Measurements from ENCODE around the gene TMEM178B. TPM values are rescaled to one million over a fixed set of nuclear protein-coding genes. Genes with fewer than 3 reads are reported as not detected.
"Not testable (repeated sequence)": the region's sequence is repeated elsewhere in the genome, so short reads cannot be mapped to it uniquely, and the experiment has no call there.

TMEM178B gene
- total RNA-seq, 1 experiment from 2014 or later, result 1.1 TPM

DNA sequence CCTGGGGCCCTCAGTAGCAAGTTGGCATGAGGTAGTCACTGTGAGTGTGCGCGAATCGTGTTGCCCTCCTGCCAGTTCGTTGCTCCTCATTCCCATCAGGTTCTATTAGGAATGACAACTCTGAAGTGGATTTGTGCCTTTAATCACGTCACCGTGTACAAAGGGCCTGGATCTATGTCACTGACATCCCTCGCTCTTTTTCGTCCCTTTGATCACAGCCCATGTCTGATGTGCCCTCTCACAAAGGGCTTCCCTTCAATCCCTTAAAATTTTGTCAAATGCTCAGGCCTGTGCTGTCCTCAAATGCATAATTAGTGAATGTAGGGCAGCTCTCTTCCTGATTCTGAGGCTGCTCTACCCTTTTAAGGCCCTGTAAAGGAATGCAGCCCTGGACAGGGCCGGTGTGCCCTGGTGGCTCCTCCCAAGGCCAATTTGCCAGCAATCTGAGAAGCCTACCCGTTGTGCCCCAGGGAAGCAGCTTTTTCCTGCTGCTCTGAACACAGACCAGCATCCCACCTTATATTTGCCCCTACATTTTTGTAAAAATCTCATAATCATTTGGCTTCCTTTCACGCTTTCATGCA lies 93.6 kb downstream of the TMEM178B start:
- DNase-seq, result no peak
- H3K36me3 ChIP-seq (replicated peaks; ENCODE audit: control insufficient read depth, insufficient read depth, low read length), result no peaks in the 10 kb centered on the region
- H3K4me3 ChIP-seq (ENCODE audit: insufficient read depth, low read depth, low read length), result no peak overlapping the region
- no peaks in the 10 kb centered on the region for H3K27me3 ChIP-seq (ENCODE audit: control insufficient read depth, insufficient read depth, low read length)

DNA sequence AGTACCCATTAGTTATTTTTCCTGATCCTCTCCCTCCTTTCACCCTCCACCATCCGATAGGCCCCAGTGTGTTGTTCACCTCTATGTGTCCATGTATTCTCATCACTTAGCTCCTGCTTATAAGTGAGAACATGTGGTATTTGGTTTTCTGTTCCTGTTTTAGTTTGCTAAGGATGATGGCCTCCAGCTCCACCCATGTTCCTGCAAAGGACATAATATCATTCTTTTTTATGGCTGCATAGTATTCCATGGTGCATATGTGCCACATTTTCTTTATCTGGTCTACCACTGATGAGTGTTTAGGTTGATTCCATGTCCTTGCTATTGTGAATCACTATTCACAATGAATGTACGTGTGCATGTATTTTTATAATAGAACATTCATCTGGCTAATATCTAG lies 95.3 kb downstream of the TMEM178B start:
- not testable (repeated sequence) for H3K27me3 ChIP-seq (ENCODE audit: control insufficient read depth, insufficient read depth, low read length); H3K36me3 ChIP-seq (replicated peaks; ENCODE audit: control insufficient read depth, insufficient read depth, low read length); DNase-seq; H3K4me3 ChIP-seq (ENCODE audit: insufficient read depth, low read depth, low read length)

DNA sequence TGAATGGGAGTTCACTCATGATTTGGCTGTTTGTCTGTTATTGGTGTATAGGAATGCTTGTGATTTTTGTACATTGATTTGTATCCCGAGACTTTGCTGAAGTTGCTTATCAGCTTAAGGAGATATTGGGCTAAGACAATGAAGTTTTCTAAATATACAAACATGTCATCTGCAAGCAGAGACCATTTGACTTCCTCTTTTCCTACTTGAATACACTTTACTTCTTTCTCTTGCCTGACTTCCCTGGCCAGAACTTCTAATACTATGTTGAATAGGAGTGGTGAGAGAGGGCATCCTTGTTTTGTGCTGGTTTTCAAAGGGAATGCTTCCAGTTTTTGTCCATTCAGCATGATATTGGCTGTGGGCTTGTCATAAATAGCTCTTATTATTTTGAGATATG lies 101.9 kb downstream of the TMEM178B start:
- not testable (repeated sequence) for H3K27me3 ChIP-seq (ENCODE audit: control insufficient read depth, insufficient read depth, low read length); H3K36me3 ChIP-seq (replicated peaks; ENCODE audit: control insufficient read depth, insufficient read depth, low read length); H3K4me3 ChIP-seq (ENCODE audit: insufficient read depth, low read depth, low read length); DNase-seq

DNA sequence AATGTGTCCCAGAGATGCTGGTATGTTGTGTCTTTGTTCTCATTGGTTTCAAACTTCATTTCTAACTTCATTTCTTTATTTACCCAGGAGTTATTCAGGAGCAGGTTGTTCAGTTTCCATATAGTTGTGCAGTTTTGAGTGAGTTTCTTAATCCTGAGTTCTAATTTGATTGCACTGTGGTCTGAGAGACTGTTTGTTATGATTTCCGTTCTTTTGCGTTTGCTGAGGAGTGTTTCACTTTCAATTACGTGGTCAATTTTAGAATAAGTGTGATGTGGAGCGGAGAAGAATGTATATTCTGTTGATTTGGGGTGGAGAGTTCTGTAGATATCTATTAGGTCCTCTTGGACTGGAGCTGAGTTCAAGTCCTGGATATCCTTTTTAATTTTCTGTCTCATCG lies 103.3 kb downstream of the TMEM178B start:
- H3K36me3 ChIP-seq (replicated peaks; ENCODE audit: control insufficient read depth, insufficient read depth, low read length); H3K27me3 ChIP-seq (ENCODE audit: control insufficient read depth, insufficient read depth, low read length); DNase-seq; H3K4me3 ChIP-seq (ENCODE audit: insufficient read depth, low read depth, low read length): not testable (repeated sequence)

DNA sequence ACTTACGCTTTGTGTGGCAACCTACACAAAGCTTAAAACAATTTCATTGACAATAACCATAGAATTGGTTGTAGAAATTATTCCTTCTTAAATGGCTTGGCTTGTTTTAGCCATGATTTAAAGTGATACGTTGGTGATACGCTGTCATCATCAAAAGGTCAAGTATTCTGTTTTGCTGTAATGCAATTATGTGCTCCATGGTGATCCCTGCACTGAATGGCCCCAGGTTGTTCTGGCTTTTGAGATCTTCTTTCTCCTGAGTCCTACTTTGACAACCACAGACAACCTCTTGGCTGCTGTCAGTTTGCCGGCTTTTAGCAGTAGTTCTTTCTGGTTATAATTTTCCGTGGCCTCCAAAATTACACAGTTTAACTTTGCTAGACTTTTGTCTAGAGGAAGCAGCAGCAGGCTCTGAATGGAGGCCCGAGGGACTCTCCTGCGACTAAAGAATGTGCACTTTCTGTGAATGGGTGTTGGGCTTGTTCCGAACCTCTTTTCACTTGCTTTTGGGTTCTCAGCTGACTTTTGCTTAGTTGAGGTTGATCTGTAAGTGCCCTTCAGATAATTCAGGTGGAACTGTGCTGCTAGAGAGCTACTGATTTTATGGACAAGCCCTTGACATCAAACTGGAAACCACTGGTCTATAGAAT lies 104.7 kb downstream of the TMEM178B start:
- no peaks in the 10 kb centered on the region for H3K36me3 ChIP-seq (replicated peaks; ENCODE audit: control insufficient read depth, insufficient read depth, low read length)
- H3K4me3 ChIP-seq (ENCODE audit: insufficient read depth, low read depth, low read length), result no peak overlapping the region
- no peak for DNase-seq
- no peaks in the 10 kb centered on the region for H3K27me3 ChIP-seq (ENCODE audit: control insufficient read depth, insufficient read depth, low read length)

DNA sequence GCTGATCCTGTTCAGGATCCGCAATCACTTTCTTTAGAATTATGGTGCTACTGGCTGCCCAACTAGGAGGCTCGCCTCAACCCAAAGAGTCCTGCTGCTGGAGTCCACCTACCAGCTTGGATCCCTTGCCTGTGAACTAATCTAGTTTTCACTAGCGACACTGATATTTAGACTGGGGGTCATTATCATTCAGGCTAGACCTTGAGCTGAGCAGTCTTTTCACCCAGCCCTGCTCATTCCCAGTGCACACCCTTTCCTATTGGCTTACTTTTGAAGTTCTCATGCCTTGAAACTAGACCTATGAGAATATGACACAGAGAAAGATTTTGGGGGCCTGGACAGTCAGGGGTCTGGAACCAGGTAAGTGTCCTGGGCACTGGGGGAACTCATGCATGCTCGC lies 107.9 kb downstream of the TMEM178B start:
- Histone ChIP-seq H3K27me3 (ENCODE audit: control insufficient read depth, insufficient read depth, low read length) (no peaks in the 10 kb centered on the region), H3K4me3 (ENCODE audit: insufficient read depth, low read depth, low read length) (no peak overlapping the region), H3K36me3 (replicated peaks; ENCODE audit: control insufficient read depth, insufficient read depth, low read length) (no peaks in the 10 kb centered on the region)
- no peak for DNase-seq

DNA sequence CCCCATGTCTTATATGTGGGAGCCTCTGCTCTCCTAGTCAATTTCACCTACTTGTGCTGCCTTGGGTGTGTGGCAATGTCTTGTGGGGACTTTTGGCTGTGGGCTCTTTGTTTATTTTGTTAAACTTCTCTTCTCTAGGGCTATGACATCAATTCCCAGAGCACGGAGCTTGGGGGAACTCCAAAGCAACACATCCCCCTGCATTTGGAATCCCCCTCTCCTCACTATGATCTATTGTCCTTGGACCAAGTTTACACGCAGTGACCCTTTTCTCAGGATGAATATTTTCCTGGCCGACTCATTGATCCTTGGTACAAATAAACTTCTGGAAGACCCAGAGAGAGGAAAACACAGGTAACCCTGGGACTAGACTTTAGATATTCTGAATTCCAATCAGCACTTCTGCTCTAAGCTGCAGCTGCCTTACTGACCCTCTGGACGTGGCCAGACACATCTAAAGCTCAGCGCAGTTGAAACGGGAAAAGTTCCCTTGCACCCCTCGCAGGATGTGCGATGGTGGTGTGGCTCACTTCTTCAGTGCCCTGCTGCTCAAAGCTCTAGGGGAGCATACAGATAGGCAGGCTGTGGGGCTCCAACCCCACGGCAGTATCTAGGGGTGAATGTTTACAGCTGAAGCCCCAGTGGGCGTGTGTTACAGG lies 110.8 kb downstream of the TMEM178B start:
- Histone ChIP-seq H3K36me3 (replicated peaks; ENCODE audit: control insufficient read depth, insufficient read depth, low read length) (no peaks in the 10 kb centered on the region), H3K27me3 (ENCODE audit: control insufficient read depth, insufficient read depth, low read length) (no peaks in the 10 kb centered on the region), H3K4me3 (ENCODE audit: insufficient read depth, low read depth, low read length) (no peak overlapping the region)
- DNase-seq, result no peak

DNA sequence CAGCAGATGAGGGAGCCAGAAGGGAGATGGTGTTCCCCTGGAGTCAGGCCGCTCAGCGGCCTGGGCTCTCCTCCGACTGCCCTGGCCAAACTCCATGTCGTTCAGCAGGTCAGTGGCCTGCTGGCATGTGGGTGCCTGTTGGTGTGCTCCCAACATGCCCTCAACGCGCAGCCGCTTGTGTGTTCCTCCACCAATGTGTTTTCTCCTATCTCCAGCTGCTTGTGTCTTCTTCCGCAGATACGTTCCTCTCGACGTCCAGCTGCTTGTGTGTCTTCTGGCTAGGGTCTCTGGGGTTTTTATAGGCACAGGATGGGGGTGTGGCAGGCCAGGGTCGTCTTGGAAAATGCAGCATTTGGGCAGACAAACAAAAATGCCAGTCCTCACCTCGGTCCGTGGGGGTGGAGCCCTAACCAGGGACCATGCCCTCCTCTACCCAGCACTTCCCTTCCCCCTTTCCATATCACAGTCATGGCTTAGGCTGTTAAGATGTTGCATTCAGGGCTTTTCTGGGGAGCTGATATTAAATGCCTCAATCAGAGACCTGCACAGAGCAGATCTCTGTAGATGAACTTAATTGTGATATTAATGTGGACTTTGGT lies 111.6 kb downstream of the TMEM178B start:
- Histone ChIP-seq H3K4me3 (ENCODE audit: insufficient read depth, low read depth, low read length) (no peak overlapping the region), H3K36me3 (replicated peaks; ENCODE audit: control insufficient read depth, insufficient read depth, low read length) (no peaks in the 10 kb centered on the region), H3K27me3 (ENCODE audit: control insufficient read depth, insufficient read depth, low read length) (no peaks in the 10 kb centered on the region)
- DNase-seq, result no peak

DNA sequence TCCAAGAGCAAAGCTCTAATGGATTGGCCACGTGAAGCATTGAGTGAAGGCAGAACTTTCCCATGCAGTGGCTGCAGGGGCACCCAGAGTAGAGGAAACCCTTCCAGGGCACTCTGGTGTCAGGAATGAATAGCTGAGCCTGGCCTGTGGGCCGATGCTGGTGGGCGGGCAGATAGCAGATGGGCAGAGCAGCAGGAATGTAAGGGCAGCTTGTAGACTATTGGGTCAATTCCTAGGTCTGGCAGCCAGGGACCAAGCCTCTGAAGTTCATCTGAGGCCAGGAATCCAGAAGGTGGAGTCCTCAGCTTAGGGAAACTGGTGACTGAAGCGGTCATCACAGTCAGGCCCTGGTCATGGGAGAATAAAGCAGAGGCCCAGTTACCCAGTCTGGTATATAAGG lies 115.4 kb downstream of the TMEM178B start:
- Histone ChIP-seq H3K36me3 (replicated peaks; ENCODE audit: control insufficient read depth, insufficient read depth, low read length) (no peaks in the 10 kb centered on the region), H3K4me3 (ENCODE audit: insufficient read depth, low read depth, low read length) (no peak overlapping the region), H3K27me3 (ENCODE audit: control insufficient read depth, insufficient read depth, low read length) (no peaks in the 10 kb centered on the region)
- no peak for DNase-seq

DNA sequence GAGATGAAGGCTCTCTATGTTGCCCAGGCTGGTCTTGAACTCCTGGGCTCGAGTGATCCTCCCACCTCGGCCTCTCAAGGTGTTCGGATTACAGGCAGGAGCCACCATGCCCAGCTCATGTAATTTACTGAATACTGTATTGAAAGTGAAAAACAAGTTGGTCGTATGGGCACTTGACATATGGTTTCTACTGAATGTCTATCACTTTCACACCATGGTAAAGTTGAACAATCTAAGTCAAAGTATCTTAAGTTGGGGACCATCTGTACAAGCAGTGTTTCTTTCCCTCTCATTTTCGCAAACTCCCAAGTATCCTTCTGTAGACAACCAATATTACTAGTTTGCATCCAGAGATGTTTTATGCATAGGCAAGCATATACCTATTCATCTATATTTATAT lies 116.6 kb downstream of the TMEM178B start:
- H3K4me3 ChIP-seq (ENCODE audit: insufficient read depth, low read depth, low read length), result no peak overlapping the region
- H3K36me3 ChIP-seq (replicated peaks; ENCODE audit: control insufficient read depth, insufficient read depth, low read length), result no peaks in the 10 kb centered on the region
- no peak for DNase-seq
- no peaks in the 10 kb centered on the region for H3K27me3 ChIP-seq (ENCODE audit: control insufficient read depth, insufficient read depth, low read length)

DNA sequence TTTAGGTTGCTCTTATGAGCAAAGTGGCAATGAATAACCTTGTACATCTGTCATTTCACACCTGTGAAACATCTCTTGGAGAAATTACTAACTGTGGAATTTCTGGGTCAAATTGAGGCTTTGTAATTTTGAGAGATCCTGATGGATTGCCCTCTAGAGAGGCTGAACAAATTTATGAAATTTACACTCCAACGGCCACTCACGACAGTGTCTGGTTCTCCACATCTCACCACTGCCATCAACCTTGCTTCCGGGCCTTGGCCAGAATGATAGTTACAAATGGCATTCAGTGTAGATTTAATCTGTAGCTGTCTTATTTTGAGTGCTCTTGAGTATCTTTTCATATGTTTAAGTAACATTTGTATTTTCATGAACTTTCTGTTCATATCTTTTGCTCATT lies 117.4 kb downstream of the TMEM178B start:
- H3K27me3 ChIP-seq (ENCODE audit: control insufficient read depth, insufficient read depth, low read length), result no peaks in the 10 kb centered on the region
- no peak overlapping the region for H3K4me3 ChIP-seq (ENCODE audit: insufficient read depth, low read depth, low read length)
- no peak for DNase-seq
- no peaks in the 10 kb centered on the region for H3K36me3 ChIP-seq (replicated peaks; ENCODE audit: control insufficient read depth, insufficient read depth, low read length)

DNA sequence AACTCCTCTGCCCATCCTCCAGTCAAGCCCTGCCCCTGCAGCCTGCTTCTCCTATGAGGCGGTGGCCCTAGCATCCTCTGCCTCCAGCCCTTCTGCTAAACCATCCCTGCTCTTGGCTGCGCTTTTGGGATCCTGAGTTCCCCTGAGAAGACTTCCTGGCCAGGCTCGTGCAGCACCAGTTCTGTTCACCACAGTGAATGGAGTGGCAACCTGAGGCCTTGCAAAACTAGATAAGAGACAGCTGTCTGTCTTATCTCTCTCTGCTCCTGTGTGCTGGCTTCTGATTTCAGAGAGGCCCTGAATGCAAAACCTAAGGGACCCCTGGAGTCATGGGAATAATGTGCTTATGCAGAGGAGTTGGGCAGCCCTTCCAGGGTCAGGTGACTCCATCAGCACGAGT lies 119.2 kb downstream of the TMEM178B start:
- Histone ChIP-seq H3K4me3 (ENCODE audit: insufficient read depth, low read depth, low read length) (no peak overlapping the region), H3K36me3 (replicated peaks; ENCODE audit: control insufficient read depth, insufficient read depth, low read length) (no peaks in the 10 kb centered on the region), H3K27me3 (ENCODE audit: control insufficient read depth, insufficient read depth, low read length) (no peaks in the 10 kb centered on the region)
- DNase-seq, result no peak

DNA sequence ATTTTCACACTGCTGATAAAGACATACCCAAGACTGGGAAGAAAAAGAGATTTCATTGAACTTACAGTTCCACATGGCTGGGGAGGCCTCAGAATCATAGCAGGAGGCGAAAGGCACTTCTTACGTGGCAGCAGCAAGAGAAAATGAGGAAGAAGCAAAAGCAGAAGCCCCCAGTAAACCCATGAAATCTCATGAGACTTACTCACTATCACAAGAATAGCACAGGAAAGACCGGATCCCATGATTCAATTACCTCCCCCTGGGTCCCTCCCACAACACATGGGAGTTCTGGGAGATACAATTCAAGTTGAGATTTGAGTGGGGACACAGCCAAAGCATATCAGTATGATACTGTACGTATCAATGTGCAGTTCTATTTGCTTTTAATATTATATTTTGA lies 121.9 kb downstream of the TMEM178B start:
- not testable (repeated sequence) for H3K4me3 ChIP-seq (ENCODE audit: insufficient read depth, low read depth, low read length); H3K36me3 ChIP-seq (replicated peaks; ENCODE audit: control insufficient read depth, insufficient read depth, low read length); H3K27me3 ChIP-seq (ENCODE audit: control insufficient read depth, insufficient read depth, low read length); DNase-seq

DNA sequence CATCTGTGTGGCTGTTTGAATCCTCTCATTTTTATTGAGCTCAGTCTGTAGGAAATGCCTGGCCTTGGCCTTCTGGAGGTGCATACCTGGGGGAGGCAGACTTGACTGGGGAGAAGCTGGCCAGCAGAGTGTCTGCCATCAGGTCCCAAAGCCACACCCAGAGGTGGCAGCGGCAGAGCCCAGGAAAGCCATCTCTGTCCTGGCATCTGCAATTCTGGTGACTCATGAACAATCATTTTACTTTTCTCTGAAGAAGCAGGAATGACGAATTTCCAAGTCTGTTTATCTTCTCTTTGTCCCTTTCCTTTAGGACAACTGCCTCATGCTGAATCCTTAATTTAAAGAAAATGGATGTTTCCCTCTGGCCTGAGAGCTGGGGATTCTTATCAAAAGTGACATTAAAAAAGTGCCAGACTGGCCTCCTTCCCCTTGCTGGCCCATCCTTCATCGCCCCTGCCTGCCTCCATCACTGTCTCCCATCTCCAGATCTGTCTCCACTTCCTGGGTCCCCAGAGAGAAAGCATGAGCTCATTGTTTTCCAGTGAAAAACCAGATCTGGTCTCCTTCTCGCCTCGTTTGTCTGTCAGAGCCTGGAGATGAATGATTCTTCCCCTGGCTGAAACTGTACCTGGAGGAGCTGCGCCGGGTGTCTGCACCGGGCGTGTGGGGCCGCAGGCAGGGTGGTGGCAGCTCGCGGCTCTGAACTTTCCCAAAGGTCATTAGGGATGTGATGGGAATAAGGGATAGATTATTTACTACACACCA lies 124.5 kb downstream of the TMEM178B start:
- no peak for DNase-seq
- Histone ChIP-seq H3K27me3 (ENCODE audit: control insufficient read depth, insufficient read depth, low read length) (no peaks in the 10 kb centered on the region), H3K36me3 (replicated peaks; ENCODE audit: control insufficient read depth, insufficient read depth, low read length) (no peaks in the 10 kb centered on the region), H3K4me3 (ENCODE audit: insufficient read depth, low read depth, low read length) (no peak overlapping the region)

All from H7 (cell line).